HG03565 (cell line): ENCODE measurements around the gene DUSP9.
"Not testable (repeated sequence)": the region's sequence is repeated elsewhere in the genome, so short reads cannot be mapped to it uniquely, and the experiment has no call there.

Experiments used
- ATAC-seq: cut with Tn5 transposase; IDR thresholded peaks from one replicate; pipeline ENCODE4 v1.9.1; 2021; ENCODE audit warnings: mild to moderate bottlenecking, moderate library complexity; ENCODE audit not compliant: unreplicated experiment

The DUSP9 gene

GRCh38 chrX:153670748-153671588 is 24.0 kb downstream of the DUSP9 start:
- ATAC-seq: no peak

GRCh38 chrX:153671589-153672530 is 24.9 kb downstream of the DUSP9 start:
- no peak for ATAC-seq

- no peak for ATAC-seq
Observed at GRCh38 chrX:153672531-153673427, 25.8 kb downstream of the DUSP9 start.

- no peak for ATAC-seq
Observed at GRCh38 chrX:153673428-153674218, 26.6 kb downstream of the DUSP9 start, which contains the start of gene PNCK. PNCK (minus strand) TSS chrX:153673813; CDS start chrX:153673076, 737 bp downstream.

GRCh38 chrX:153674219-153674851 is 27.3 kb downstream of the DUSP9 start:
- ATAC-seq: no peak

GRCh38 chrX:153681175-153681574 is 34.2 kb downstream of the DUSP9 start:
- ATAC-seq: no peak

- ATAC-seq: not testable (repeated sequence)
Observed at GRCh38 chrX:153683486-153683885, 36.5 kb downstream of the DUSP9 start.

GRCh38 chrX:153684467-153685155 is 37.6 kb downstream of the DUSP9 start:
- ATAC-seq: no peak

GRCh38 chrX:153685156-153685536 is 38.1 kb downstream of the DUSP9 start:
- ATAC-seq: no peak

- ATAC-seq: no peak
Observed at GRCh38 chrX:153685751-153686696, 39.0 kb downstream of the DUSP9 start.

GRCh38 chrX:153686711-153687110 is 39.7 kb downstream of the DUSP9 start:
- no peak for ATAC-seq

- no peak for ATAC-seq
Observed at GRCh38 chrX:153687121-153688039, 40.4 kb downstream of the DUSP9 start, which contains the start of gene SLC6A8. SLC6A8 (plus strand) TSS chrX:153687926; CDS start chrX:153688575, 649 bp downstream.

GRCh38 chrX:153688071-153688470 is 41.1 kb downstream of the DUSP9 start:
- ATAC-seq: no peak

GRCh38 chrX:153688506-153688905 is 41.5 kb downstream of the DUSP9 start:
- ATAC-seq: no peak

GRCh38 chrX:153688911-153689590 is 42.0 kb downstream of the DUSP9 start:
- no peak for ATAC-seq
